AG09309 (cell line): Measurements from ENCODE around the gene RAB29.

Experiments used
- DNase-seq: peaks from one replicate; pipeline ENCODE4 v3.0.0-alpha.2; 2010; ENCODE audit warnings: low read depth
- H3K4me3 ChIP-seq: 2 replicates; pipeline ENCODE4 v1.5.1; 2011; ENCODE audit warnings: mild to moderate bottlenecking, low read depth, low read length, moderate library complexity; ENCODE audit not compliant: control insufficient read depth
- TF ChIP-seq, protein P1 (sequence below): IDR thresholded peaks from 2 replicates; pipeline ENCODE4 v1.5.1; 2011; ENCODE audit warnings: mild to moderate bottlenecking, low read depth, low read length, inconsistent platforms; ENCODE audit not compliant: insufficient read depth, control insufficient read depth; ENCODE audit errors: missing control alignments

The RAB29 gene

DNA sequence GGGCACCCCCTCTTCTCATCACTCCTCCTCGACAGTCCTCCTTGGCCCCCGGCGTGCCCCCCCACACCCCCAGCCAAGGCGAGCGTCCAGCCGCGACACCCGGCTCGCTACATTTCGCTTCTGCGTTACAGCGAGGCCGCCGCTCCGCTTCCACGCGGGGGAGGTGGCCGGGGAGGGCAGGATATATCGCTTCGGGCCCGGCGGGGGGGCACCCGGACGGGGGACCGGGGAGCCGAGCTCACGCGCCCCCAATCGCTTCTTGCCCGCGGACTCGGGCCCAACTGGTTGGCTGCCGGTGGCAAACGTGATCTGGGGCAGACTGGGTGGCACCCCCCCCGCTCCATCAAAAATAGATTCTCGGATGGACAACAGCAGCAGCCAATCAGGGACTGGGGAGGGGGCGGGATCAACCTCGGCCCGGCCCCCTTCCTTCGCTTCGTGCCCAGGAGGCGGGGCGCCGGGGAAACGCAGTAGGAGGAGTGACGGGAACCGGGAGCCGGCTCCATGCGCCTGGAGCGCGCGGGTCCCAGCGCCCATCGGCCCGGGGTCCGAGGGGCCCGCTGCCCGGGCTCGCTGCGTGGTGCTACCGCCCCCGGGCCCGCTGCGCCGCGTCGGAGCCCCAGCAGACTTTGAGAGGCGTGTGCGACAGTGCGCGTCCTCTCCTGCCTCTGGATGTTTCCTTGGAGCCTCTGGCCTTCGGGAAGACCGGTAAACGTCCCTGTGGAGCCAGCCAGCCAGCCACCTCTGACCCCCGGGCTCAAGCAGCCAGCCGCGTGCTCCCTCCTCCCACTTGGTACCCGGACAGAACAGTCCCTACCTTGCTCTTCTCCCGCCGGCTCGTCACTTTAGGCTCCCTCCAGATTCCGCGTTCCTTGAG lies 37.8 kb upstream of the RAB29 start, which contains the start of gene SLC41A1:
Gene SLC41A1 (minus strand): TSS at position 321 of the 877 bp plus-strand sequence. CDS start 2,757 bp downstream, outside the sequence.
- peak within 1 kb of the TSS; percentile 94 for H3K4me3 ChIP-seq
- TF ChIP-seq, protein P1, sequence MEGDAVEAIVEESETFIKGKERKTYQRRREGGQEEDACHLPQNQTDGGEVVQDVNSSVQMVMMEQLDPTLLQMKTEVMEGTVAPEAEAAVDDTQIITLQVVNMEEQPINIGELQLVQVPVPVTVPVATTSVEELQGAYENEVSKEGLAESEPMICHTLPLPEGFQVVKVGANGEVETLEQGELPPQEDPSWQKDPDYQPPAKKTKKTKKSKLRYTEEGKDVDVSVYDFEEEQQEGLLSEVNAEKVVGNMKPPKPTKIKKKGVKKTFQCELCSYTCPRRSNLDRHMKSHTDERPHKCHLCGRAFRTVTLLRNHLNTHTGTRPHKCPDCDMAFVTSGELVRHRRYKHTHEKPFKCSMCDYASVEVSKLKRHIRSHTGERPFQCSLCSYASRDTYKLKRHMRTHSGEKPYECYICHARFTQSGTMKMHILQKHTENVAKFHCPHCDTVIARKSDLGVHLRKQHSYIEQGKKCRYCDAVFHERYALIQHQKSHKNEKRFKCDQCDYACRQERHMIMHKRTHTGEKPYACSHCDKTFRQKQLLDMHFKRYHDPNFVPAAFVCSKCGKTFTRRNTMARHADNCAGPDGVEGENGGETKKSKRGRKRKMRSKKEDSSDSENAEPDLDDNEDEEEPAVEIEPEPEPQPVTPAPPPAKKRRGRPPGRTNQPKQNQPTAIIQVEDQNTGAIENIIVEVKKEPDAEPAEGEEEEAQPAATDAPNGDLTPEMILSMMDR: no peak
- peak; percentile 62 for DNase-seq

DNA sequence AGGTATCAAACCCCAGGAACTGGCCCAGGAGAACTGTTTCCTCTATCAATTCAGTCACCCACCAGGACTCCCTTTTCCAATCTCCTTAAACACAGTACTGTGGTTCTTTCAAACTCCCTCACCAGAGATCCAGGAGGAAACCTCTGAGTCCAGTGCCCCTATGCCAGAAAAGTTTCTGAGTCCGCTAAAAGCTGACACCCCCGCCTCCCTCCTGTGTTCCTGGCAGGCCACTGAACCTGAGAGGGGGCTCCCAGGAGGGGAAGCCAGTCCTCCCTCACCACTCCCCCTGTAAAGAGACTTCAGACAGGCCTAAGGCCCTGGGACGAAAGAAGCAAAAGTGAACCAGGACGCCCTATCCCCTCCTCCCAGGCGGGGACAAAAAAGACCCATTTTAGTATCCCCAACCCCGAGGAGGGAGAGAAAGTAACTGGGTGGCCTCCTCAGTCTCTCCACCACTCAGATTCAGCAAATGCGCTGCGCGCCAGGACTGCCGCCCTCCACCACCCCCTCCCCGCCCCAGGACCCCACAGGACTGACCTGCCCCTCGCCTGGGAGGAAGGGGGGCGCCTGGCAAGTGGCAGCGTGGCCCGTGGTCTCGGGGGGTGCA lies 37.1 kb upstream of the RAB29 start:
- H3K4me3 ChIP-seq: peak overlapping the region; percentile 94
- DNase-seq: no peak
- TF ChIP-seq, protein P1: no peak

DNA sequence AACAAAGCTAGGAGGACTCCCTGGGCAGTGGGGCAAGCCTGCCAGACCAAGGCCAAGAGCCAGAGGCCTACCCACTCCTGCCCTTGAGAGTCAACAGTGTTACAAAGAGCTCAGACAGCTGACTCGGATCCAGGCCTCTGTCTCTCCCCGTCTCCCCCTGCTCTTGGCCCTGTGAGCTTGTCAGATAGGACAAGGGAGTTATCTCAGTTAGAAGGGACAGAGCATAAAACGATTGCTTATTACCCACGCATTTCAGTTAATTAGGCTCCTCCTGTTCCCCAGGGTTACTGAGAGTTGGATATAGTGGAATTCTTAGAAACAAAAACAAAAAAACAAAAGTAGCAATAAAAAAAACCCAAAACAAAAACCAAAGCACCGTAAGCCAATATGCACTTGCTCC lies 36.4 kb upstream of the RAB29 start:
- TF ChIP-seq, protein P1: no peak
- peak overlapping the region; percentile 94 for H3K4me3 ChIP-seq
- no peak for DNase-seq

DNA sequence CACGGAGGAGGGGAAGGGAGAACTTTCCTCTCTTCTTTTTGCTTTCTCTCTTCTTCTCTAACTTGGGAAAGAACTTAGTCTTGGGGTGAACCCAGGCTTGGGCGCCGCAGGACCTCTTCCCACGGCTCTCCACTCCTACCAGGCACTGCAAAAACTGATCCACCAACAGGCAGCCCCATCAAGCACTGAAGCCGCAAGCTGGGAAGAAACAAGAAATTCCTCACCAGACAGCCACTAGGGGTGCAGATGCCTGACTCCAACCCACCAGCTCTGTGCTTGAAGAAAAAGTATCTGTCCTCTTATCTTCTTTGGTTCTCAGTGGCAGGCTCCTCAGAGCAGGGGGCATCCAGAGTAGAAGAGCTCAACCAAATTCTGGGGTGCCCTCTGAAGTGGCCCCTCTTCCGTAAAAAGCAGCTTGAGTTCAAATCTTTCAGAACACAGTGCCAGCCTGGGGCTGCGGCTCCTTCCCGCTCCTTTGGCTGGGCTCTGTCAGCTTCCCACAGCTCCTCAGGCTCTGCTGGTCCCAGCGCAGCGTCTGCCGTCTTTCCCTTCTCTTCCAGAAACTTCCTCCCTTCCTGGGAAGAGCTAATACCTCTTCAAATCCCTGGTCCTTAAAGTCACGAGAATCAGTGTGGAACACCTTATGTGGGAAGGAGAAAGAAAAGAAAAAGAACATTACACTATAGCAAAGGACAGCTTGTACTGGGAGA lies 35.3 kb upstream of the RAB29 start:
- DNase-seq: no peak
- no peak overlapping the region for H3K4me3 ChIP-seq
- TF ChIP-seq, protein P1: peak; percentile 27

DNA sequence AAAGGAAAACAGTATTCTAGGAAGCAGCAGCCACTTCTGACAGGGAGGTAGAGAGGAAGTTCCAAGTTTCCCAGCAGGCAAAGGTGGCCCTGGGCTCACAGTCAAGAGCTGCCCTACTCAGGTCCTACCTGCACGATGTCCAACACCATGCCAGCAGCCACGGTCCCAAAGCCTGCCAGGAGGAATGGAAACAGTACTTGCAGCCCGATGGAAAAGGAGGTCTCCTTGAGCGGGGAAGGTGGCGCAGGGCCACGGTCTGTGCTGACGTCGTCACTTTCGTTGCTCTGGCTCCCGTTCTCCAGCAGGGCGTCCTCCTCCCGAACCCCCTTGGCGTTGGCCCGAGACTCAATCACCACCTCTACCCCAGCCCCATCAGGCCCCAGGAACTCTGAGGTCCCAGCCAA lies 34.7 kb upstream of the RAB29 start:
- TF ChIP-seq, protein P1: no peak
- no peak overlapping the region for H3K4me3 ChIP-seq
- DNase-seq: no peak

DNA sequence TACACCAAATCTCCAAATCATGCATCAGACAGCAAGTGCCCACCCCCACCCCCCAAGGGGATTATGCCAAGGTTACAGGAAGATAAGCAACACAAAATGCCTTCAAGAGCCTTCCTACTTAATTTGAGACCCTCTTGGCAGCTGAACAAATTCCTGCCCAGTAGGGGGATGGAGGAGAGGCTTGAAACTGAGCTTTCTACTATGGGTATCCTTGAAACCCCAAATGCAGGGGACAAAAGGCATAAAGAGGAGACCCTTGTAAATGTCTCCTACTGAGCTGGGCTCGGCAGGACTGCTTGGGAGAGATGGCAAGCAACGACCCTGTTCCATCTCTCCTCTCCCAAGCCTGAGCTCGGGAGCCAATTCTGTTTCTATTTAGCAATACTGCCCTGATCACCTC lies 34.2 kb upstream of the RAB29 start:
- H3K4me3 ChIP-seq: no peak overlapping the region
- DNase-seq: no peak
- TF ChIP-seq, protein P1: no peak
